Panc1 (cell line): ENCODE measurements around the gene NFIB. TPM values are rescaled to one million over a fixed set of nuclear protein-coding genes. Genes with fewer than 3 reads are reported as not detected.

Experiments used
- ATAC-seq: fragments of 200-7000 bp; cut with Tn5 transposase; 2 replicates; pipeline ENCODE4 v1.9.1; 2020; ENCODE audit warnings: mild to moderate bottlenecking, moderate library complexity
- BruUV-seq: library from RNA; stranded (reverse); fragments of 400-500 nt; replicated peaks from 2 replicates; lab custom pipeline; 2021; lab: Mats Ljungman, UMichigan
- CTCF ChIA-PET: fragments of 300-600 bp; sonication (Branson Sonifier 250); formaldehyde crosslinking; loops from one replicate; lab custom pipeline; 2022; ENCODE audit warnings: antibody characterized with exemption; lab: Charles Lee
- POLR2A ChIA-PET: fragments of 300-600 bp; sonication (Branson Sonifier 250); formaldehyde crosslinking; loops from one replicate; lab custom pipeline; 2022; ENCODE audit warnings: antibody characterized with exemption; lab: Charles Lee
- DNase-seq: peaks from one replicate; pipeline ENCODE4 v3.0.0-alpha.2; 2010; ENCODE audit warnings: low read depth, low spot score
- H3K27ac ChIP-seq: 2 replicates; pipeline ENCODE4 v1.5.1; 2011; ENCODE audit warnings: mild to moderate bottlenecking, low read length, inconsistent platforms
- H3K27me3 ChIP-seq: fragments of 200-500 bp; sonication (Bioruptor generic); 2 replicates; pipeline ENCODE4 v1.6.0; 2014; ENCODE audit warnings: low read length, inconsistent platforms; ENCODE audit not compliant: control insufficient read depth, insufficient read depth
- H3K36me3 ChIP-seq: fragments of 200-500 bp; sonication (Bioruptor generic); 2 replicates; pipeline ENCODE4 v1.5.1; 2014; ENCODE audit warnings: inconsistent platforms, mild to moderate bottlenecking, low read length, moderate library complexity; ENCODE audit not compliant: control insufficient read depth, insufficient read depth
- H3K4me1 ChIP-seq: 2 replicates; pipeline ENCODE4 v1.5.1; 2011; ENCODE audit warnings: inconsistent platforms, mild to moderate bottlenecking, low read length, moderate library complexity; ENCODE audit not compliant: control insufficient read depth, insufficient read depth
- H3K4me3 ChIP-seq, 2 experiments: 2 replicates each; pipeline ENCODE4 v1.5.1; 2011 to 2012; ENCODE audit warnings: low read depth in 2 of 2, low read length in 2 of 2, mild to moderate bottlenecking in 2 of 2, inconsistent platforms in 1 of 2, moderate library complexity in 1 of 2
- H3K9me3 ChIP-seq: fragments of 200-500 bp; sonication (Bioruptor generic); 2 replicates; pipeline ENCODE4 v1.5.1; 2014; ENCODE audit warnings: low read depth, mild to moderate bottlenecking, inconsistent platforms, low read length, moderate library complexity; ENCODE audit not compliant: control insufficient read depth, insufficient read depth
- CTCF ChIP-seq: fragments of 450-650 bp; IDR thresholded peaks from 2 replicates; pipeline ENCODE4 v1.5.1; 2017; ENCODE audit warnings: mild to moderate bottlenecking
- POLR2AphosphoS5 ChIP-seq: IDR thresholded peaks from 2 replicates; pipeline ENCODE4 v1.6.1; 2012; ENCODE audit warnings: mild to moderate bottlenecking, low read depth, low read length, moderate library complexity
- REST ChIP-seq, 2 experiments: IDR thresholded peaks; 2 replicates each; pipeline ENCODE4 v1.6.1; 2011 to 2012; ENCODE audit warnings: low read depth in 2 of 2, control low read depth in 1 of 2, low read length in 1 of 2, mild to moderate bottlenecking in 1 of 2, moderate library complexity in 1 of 2; ENCODE audit not compliant: insufficient read depth in 1 of 2
- SIN3A ChIP-seq: IDR thresholded peaks from 2 replicates; pipeline ENCODE4 v1.6.1; 2012; ENCODE audit warnings: low read depth, mild to moderate bottlenecking, low read length, moderate library complexity, borderline replicate concordance; ENCODE audit not compliant: insufficient read depth
- TCF7L2 ChIP-seq: IDR thresholded peaks from 2 replicates; pipeline ENCODE4 v1.6.1; 2011; ENCODE audit warnings: mild to moderate bottlenecking, low read depth, low read length, inconsistent platforms
- in situ Hi-C: cut with HindIII; loops from 2 replicates; pipeline ENCODE4 v1.10.0; 2016; ENCODE audit warnings: low sequenced_read_pairs, low pct_unique_long_range_greater_than_20kb
- intact Hi-C: fragments of 100-400 bp; cut with micrococcal nuclease; formaldehyde crosslinking; loops from one replicate; pipeline ENCODE4 v1.10.0; 2022; ENCODE audit not compliant: unreplicated experiment
- total RNA-seq: library from RNA; stranded (reverse); gene quantifications from one replicate; pipeline ENCODE4 v1.2.1, GENCODE V29; 2021; ENCODE audit not compliant: unreplicated experiment

The NFIB gene
- total RNA-seq, 1 experiment from 2014 or later, result 26.7 TPM

- ChIA-PET CTCF (no interaction called here), POLR2A (no interaction called here)
- H3K9me3 ChIP-seq, result no peaks in the 10 kb centered on the region
- H3K27me3 ChIP-seq, result no peaks in the 10 kb centered on the region
- in situ Hi-C loops, result no loop called here
- TSS peak; percentile 23 for BruUV-seq
- H3K27ac ChIP-seq, result no peak overlapping the region
- no peak for TF ChIP-seq CTCF
- TF ChIP-seq TCF7L2, result no peak
- TF ChIP-seq POLR2AphosphoS5, result no peak
- TF ChIP-seq REST (IDR thresholded peaks at IDR 0.05; ENCODE audit: insufficient read depth in 1 of 2, low read depth in 2 of 2, low read length in 1 of 2), result no peak
- TF ChIP-seq SIN3A, result no peak
- intact Hi-C loops, result no loop called here
- H3K4me3 ChIP-seq, result no peak overlapping the region
- ATAC-seq, result no peak
- DNase-seq, result no peak
- H3K36me3 ChIP-seq, result no peaks in the 10 kb centered on the region
- no peaks in the 10 kb centered on the region for H3K4me1 ChIP-seq
Measured at GRCh38 chr9:14083366-14083765, 230.6 kb downstream of the NFIB start.

GRCh38 chr9:14082732-14083131 is 231.2 kb downstream of the NFIB start:
- no peak overlapping the region for H3K27ac ChIP-seq
- no peak overlapping the region for H3K4me3 ChIP-seq
- intact Hi-C loops, result no loop called here
- ChIA-PET POLR2A (no interaction called here), CTCF (no interaction called here)
- no peaks in the 10 kb centered on the region for H3K27me3 ChIP-seq
- in situ Hi-C loops, result no loop called here
- H3K4me1 ChIP-seq, result no peaks in the 10 kb centered on the region
- no peak for TF ChIP-seq TCF7L2
- no peak for TF ChIP-seq REST (IDR thresholded peaks at IDR 0.05; ENCODE audit: insufficient read depth in 1 of 2, low read depth in 2 of 2, low read length in 1 of 2)
- no peak for TF ChIP-seq CTCF
- no peak for TF ChIP-seq SIN3A
- no peak for TF ChIP-seq POLR2AphosphoS5
- H3K36me3 ChIP-seq, result no peaks in the 10 kb centered on the region
- no TSS peak for BruUV-seq
- ATAC-seq (no peak), DNase-seq (no peak)
- H3K9me3 ChIP-seq, result no peaks in the 10 kb centered on the region
